MM.1S (cell line): ENCODE results near the gene LILRB3.

Experiments
- DNase-seq: peaks from one replicate; pipeline ENCODE4 v3.0.0-alpha.2; 2015
- H2AFZ ChIP-seq: fragments of 300-600 bp; sonication (generic); 2 replicates; pipeline ENCODE4 v1.6.0; 2016; ENCODE audit warnings: antibody characterized with exemption, low read length
- H3F3A ChIP-seq: fragments of 300-600 bp; sonication (generic); 2 replicates; pipeline ENCODE4 v1.6.1; 2016; ENCODE audit warnings: mild to moderate bottlenecking, antibody characterized with exemption, low read length, moderate library complexity, mixed read lengths; ENCODE audit not compliant: insufficient read depth
- H3K27ac ChIP-seq: fragments of 300-600 bp; sonication (generic); 2 replicates; pipeline ENCODE4 v1.5.1; 2016; ENCODE audit warnings: mild to moderate bottlenecking, low read length
- H3K27me3 ChIP-seq: fragments of 300-600 bp; sonication (generic); replicated peaks from 2 replicates; pipeline ENCODE4 v1.6.0; 2016; ENCODE audit warnings: low read length; ENCODE audit not compliant: insufficient read depth
- H3K36me3 ChIP-seq: fragments of 300-600 bp; sonication (generic); replicated peaks from 2 replicates; pipeline ENCODE4 v1.6.1; 2016; ENCODE audit warnings: mild to moderate bottlenecking, low read length, mixed read lengths; ENCODE audit not compliant: insufficient read depth
- H3K4me1 ChIP-seq: fragments of 300-600 bp; sonication (generic); 2 replicates; pipeline ENCODE4 v1.6.1; 2016; ENCODE audit warnings: low read length, mixed read lengths
- H3K4me2 ChIP-seq: fragments of 300-600 bp; sonication (generic); 2 replicates; pipeline ENCODE4 v1.6.0; 2016; ENCODE audit warnings: low read depth, low read length
- H3K4me3 ChIP-seq: fragments of 300-600 bp; sonication (generic); 2 replicates; pipeline ENCODE4 v1.5.1; 2016; ENCODE audit warnings: low read length, mixed read lengths
- H3K79me2 ChIP-seq: fragments of 300-600 bp; sonication (generic); 2 replicates; pipeline ENCODE4 v1.6.1; 2016; ENCODE audit warnings: mixed run types, low read length, mixed read lengths
- H3K9ac ChIP-seq: fragments of 300-600 bp; sonication (generic); 2 replicates; pipeline ENCODE4 v1.6.1; 2016; ENCODE audit warnings: low read length, mixed read lengths
- H3K9me2 ChIP-seq: fragments of 300-600 bp; sonication (generic); replicated peaks from 2 replicates; pipeline ENCODE4 v1.6.1; 2016; ENCODE audit warnings: mild to moderate bottlenecking, low read length, mixed read lengths; ENCODE audit not compliant: insufficient read depth
- H3K9me3 ChIP-seq: fragments of 300-600 bp; sonication (generic); replicated peaks from 2 replicates; pipeline ENCODE4 v1.6.1; 2016; ENCODE audit warnings: mild to moderate bottlenecking, low read length, mixed read lengths; ENCODE audit not compliant: insufficient read depth
- H4K20me1 ChIP-seq: fragments of 300-600 bp; sonication (generic); 2 replicates; pipeline ENCODE4 v1.6.1; 2016; ENCODE audit warnings: mild to moderate bottlenecking, low read length, moderate library complexity, mixed read lengths; ENCODE audit not compliant: insufficient read depth
- EZH2 ChIP-seq: fragments of 300-600 bp; sonication (generic); optimal IDR thresholded peaks from 2 replicates; pipeline ENCODE3; 2017; ENCODE audit warnings: low read depth, mild to moderate bottlenecking, antibody characterized with exemption, low read length, mixed read lengths
- EZH2phosphoT487 ChIP-seq: fragments of 300-600 bp; sonication (generic); IDR thresholded peaks from 2 replicates; pipeline ENCODE4 v1.6.1; 2018; ENCODE audit warnings: antibody characterized with exemption, low read length
- TF ChIP-seq, protein P1 (sequence below): fragments of 300-600 bp; sonication (generic); IDR thresholded peaks from 2 replicates; pipeline ENCODE4 v1.5.1; 2016; ENCODE audit warnings: antibody characterized with exemption, low read length, mixed read lengths

LILRB3 gene

DNA sequence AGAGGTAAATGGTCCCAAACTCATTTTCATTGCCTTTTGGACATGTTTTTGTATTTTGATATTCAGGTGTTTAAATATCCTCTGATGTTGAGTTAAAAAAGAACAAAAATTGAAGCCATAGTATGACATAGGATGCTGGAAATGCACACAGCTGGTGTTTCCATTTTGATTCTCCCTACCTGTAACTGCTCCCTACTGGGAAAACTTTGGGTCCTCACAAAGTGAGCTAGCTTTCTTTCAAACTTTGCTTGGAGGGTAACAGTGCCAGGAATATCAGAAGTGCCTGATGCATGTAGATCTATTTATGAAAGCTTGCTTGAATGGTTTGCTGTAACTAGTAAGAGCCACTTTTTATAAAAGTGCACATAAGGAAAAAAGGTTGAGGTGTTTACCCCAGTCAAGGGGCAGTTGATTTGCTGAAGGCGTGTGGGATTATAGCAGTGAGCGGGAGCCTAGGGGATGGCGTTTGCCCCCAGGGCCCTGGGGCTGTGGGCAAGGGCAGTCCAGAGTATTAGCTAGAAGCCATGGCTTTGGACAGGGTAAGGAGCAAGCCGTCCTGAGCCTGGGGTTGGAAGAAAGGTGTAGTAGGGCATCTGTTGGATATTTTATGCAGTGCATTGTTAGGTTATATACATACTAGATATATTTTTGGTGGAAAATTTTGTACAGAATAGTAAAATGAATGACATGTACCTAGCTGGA lies 17.9 kb downstream of the LILRB3 start:
- Histone ChIP-seq H3K4me3 (no peak overlapping the region), H3K79me2 (peaks cover 66% of the 10 kb centered on the region), H3K36me3 (peaks cover 50% of the 10 kb centered on the region), H3K27me3 (no peaks in the 10 kb centered on the region), H3K9ac (no peak overlapping the region), H4K20me1 (peaks cover 84% of the 10 kb centered on the region), H3F3A (peaks cover 83% of the 10 kb centered on the region), H3K27ac (no peak overlapping the region), H3K9me2 (no peaks in the 10 kb centered on the region), H3K9me3 (no peaks in the 10 kb centered on the region), H3K4me2 (no peak overlapping the region), H3K4me1 (peaks cover 28% of the 10 kb centered on the region), H2AFZ (no peak overlapping the region)
- no peak for DNase-seq
- TF ChIP-seq, protein P1, sequence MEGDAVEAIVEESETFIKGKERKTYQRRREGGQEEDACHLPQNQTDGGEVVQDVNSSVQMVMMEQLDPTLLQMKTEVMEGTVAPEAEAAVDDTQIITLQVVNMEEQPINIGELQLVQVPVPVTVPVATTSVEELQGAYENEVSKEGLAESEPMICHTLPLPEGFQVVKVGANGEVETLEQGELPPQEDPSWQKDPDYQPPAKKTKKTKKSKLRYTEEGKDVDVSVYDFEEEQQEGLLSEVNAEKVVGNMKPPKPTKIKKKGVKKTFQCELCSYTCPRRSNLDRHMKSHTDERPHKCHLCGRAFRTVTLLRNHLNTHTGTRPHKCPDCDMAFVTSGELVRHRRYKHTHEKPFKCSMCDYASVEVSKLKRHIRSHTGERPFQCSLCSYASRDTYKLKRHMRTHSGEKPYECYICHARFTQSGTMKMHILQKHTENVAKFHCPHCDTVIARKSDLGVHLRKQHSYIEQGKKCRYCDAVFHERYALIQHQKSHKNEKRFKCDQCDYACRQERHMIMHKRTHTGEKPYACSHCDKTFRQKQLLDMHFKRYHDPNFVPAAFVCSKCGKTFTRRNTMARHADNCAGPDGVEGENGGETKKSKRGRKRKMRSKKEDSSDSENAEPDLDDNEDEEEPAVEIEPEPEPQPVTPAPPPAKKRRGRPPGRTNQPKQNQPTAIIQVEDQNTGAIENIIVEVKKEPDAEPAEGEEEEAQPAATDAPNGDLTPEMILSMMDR = no peak
- TF ChIP-seq EZH2phosphoT487 = no peak
- no peak for TF ChIP-seq EZH2

DNA sequence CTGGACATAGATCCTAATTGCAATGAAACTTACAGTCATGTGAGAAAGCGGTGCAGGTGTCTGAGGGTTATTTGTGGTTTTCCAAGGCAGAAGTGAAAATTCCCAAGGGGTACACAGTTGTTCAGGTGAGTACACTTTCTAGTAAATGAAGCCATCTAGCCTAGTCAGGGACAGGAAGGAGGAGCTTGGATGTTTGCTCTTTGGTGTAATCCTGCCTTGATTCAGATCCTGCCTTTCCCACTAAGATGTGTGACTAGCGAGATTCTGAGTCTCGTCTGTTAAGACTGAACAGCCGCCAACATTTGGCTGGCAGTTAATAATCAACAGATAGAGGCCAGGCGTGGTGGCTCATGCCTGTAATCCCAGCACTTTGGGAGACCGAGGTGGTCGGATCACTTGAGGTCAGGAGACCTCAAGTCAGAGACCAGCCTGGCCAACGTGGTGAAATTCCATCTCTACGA lies 19.6 kb downstream of the LILRB3 start:
- Histone ChIP-seq H3K9ac (peak overlapping the region; percentile 94; the same call in 1 of the 2 replicates), H3K9me3 (no peaks in the 10 kb centered on the region), H3K27ac (no peak overlapping the region), H3K27me3 (no peaks in the 10 kb centered on the region), H4K20me1 (peaks cover 68% of the 10 kb centered on the region), H3F3A (peaks cover 65% of the 10 kb centered on the region), H3K9me2 (no peaks in the 10 kb centered on the region), H3K79me2 (peaks cover 66% of the 10 kb centered on the region), H2AFZ (no peak overlapping the region), H3K4me2 (peak overlapping the region; percentile 95), H3K36me3 (peaks cover 50% of the 10 kb centered on the region), H3K4me1 (peaks cover 28% of the 10 kb centered on the region), H3K4me3 (0 out of 2 replicates have a peak overlapping the region, but pooled peaks have one; percentile 86)
- DNase-seq = no peak
- TF ChIP-seq, protein P1 = no peak
- TF ChIP-seq EZH2phosphoT487 (no peak), EZH2 (no peak)

DNA sequence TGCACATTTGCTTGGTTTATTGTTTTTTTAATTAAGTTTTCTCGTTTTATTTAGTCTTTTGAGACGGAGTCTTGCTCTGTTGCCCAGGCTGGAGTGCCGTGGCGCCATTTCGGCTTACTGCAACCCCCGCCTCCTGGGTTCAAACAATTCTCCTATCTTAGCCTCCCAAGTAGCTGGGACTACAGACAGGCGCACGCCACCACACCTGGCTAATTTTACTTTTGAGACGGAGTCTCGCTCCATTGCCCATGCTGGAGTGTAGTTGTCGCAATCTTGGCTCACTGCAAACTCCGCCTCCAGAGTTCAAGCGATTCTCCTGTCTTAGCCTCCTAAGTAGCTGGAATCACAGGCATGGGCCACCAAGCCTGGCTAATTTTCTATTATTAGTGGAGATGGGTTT lies 20.8 kb downstream of the LILRB3 start:
- Histone ChIP-seq H3K4me2 (peak overlapping the region; percentile 95), H2AFZ (no peak overlapping the region), H3K27ac (peak overlapping the region; percentile 74; the same call in 1 of the 2 replicates), H3K9me3 (no peaks in the 10 kb centered on the region), H3F3A (peaks cover 55% of the 10 kb centered on the region), H3K9me2 (no peaks in the 10 kb centered on the region), H3K79me2 (peaks cover 64% of the 10 kb centered on the region), H3K36me3 (peaks cover 47% of the 10 kb centered on the region), H3K9ac (peak overlapping the region; percentile 94), H3K4me3 (peak overlapping the region; percentile 86), H3K27me3 (no peaks in the 10 kb centered on the region), H4K20me1 (peaks cover 57% of the 10 kb centered on the region), H3K4me1 (peaks cover 28% of the 10 kb centered on the region)
- TF ChIP-seq EZH2phosphoT487 = no peak
- TF ChIP-seq EZH2 = no peak
- TF ChIP-seq, protein P1 = no peak
- no peak for DNase-seq
